Measurements from ENCODE around the gene ECT2.

The ECT2 gene

DNA sequence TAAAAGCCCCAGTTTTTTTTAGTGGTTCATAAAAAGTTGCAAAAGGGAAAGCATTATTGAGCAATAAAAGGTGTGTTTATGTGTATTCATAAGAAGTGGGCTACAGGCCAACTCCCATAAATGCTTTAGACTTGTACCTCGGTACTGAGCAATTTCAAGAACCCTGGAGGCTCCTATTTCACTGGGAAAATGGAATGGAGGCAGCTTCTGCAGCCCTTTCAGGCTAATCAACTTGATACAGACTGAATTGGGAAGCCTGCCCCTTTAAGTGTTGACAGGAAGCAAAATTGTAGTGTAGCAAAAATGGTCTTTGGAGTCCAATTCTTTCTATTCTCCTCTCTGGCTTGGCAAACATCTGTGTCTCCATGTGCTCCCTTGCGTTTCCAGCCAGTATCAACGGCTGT is 118.8 kb downstream of the ECT2 start:
- DNase-seq = peak; percentile 71

DNA sequence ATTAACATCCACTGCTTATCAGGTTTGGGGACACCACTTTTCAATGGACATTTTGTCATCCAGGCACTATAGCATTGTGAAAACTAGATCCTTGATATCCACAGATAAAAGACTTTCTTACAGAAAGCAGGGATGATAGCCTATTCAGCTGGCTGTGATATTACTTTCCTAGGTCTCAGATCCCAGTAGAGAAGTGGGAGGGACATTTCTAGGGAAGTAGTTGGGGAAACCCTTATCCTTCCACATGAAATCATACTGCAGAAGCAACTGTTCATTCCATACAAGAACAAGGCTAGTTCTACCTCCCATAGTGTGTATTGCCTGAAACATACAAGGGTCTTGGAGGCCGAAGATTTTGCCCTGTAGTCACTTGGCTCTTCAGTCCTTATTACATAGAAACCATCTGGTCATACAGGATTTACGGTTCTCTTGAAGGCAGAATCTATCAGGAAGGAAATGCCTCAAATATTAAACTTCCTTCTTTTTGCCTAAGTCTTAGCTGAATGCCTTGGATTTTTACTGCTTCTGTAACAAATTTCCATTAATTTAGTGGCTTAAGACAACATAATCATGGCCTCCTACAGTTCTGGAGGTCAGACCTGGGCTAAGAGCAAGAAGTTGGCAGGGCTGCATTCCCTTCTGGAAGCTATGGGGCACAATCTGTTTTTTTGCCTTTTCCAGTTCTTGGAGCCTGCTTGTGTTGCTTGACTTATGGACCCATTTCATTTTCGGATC is 119.4 kb downstream of the ECT2 start:
- DNase-seq = no peak

All from NCI-H146 (cell line).